ENCODE data around the gene ABCB4. TPM values are rescaled to one million over a fixed set of nuclear protein-coding genes. Genes with fewer than 3 reads are reported as not detected.

The ABCB4 gene
- total RNA-seq, 1 donor from 2014 or later, result 2.5 TPM

DNA sequence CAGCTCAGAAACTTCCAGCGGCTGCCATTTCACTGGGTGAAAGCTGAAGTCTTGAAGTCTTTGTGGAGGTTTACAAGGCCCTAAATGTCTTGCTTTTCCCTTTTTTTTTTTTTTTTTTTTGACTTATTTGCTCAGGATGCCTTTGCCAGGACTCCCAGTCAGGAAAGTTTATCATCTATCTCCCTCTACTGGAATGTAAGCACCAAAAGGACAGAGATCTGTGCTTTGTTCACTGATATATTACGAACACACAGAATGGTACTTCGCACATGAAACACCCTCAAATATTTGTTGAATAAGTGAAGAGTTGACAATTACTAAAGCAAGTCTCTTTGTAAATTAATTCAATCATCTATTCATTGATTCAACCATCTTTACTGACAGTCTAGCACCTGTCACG is 23.2 kb downstream of the ABCB4 start:
- peaks cover 21% of the 10 kb centered on the region for H3K4me1 Mint-ChIP-seq (ENCODE audit: low read depth, unreplicated experiment)
- no peaks in the 10 kb centered on the region for H3K36me3 Mint-ChIP-seq (ENCODE audit: unreplicated experiment)
- H3K27ac Mint-ChIP-seq (ENCODE audit: unreplicated experiment), result no peak overlapping the region
- TF ChIP-seq, protein P1, sequence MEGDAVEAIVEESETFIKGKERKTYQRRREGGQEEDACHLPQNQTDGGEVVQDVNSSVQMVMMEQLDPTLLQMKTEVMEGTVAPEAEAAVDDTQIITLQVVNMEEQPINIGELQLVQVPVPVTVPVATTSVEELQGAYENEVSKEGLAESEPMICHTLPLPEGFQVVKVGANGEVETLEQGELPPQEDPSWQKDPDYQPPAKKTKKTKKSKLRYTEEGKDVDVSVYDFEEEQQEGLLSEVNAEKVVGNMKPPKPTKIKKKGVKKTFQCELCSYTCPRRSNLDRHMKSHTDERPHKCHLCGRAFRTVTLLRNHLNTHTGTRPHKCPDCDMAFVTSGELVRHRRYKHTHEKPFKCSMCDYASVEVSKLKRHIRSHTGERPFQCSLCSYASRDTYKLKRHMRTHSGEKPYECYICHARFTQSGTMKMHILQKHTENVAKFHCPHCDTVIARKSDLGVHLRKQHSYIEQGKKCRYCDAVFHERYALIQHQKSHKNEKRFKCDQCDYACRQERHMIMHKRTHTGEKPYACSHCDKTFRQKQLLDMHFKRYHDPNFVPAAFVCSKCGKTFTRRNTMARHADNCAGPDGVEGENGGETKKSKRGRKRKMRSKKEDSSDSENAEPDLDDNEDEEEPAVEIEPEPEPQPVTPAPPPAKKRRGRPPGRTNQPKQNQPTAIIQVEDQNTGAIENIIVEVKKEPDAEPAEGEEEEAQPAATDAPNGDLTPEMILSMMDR (IDR thresholded peaks at IDR 0.05; ENCODE audit: partially characterized antibody, unreplicated experiment), result no peak
- no peak overlapping the region for H3K4me3 Mint-ChIP-seq (ENCODE audit: unreplicated experiment)
- H3K27me3 Mint-ChIP-seq (ENCODE audit: unreplicated experiment), result no peaks in the 10 kb centered on the region
- DNase-seq, result no peak
- peaks cover 10% of the 10 kb centered on the region for H3K9me3 Mint-ChIP-seq (ENCODE audit: unreplicated experiment)

DNA sequence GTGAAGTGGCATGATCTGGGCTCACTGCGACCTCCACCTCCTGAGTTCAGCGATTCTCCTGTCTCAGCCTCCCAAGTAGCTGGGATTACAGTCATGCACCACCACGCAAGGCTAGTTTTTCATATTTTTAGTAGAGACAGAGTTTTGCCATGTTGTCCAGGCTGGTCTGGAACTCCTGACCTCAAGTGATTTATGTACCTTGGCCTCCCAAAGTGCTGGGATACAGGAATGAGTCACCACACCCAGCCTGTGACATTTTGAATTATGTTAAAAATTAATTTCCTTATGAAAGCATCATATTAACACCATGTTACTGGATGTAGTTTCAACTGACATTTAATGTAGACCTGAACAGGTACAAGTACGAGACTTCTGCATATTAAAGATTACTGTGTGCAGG is 24.3 kb downstream of the ABCB4 start:
- Mint-ChIP-seq H3K4me3 (ENCODE audit: unreplicated experiment) (no peak overlapping the region), H3K4me1 (ENCODE audit: low read depth, unreplicated experiment) (peaks cover 14% of the 10 kb centered on the region), H3K9me3 (ENCODE audit: unreplicated experiment) (peaks cover 3% of the 10 kb centered on the region), H3K36me3 (ENCODE audit: unreplicated experiment) (no peaks in the 10 kb centered on the region), H3K27me3 (ENCODE audit: unreplicated experiment) (no peaks in the 10 kb centered on the region), H3K27ac (ENCODE audit: unreplicated experiment) (no peak overlapping the region)
- DNase-seq, result no peak
- TF ChIP-seq, protein P1 (IDR thresholded peaks at IDR 0.05; ENCODE audit: partially characterized antibody, unreplicated experiment), result no peak

DNA sequence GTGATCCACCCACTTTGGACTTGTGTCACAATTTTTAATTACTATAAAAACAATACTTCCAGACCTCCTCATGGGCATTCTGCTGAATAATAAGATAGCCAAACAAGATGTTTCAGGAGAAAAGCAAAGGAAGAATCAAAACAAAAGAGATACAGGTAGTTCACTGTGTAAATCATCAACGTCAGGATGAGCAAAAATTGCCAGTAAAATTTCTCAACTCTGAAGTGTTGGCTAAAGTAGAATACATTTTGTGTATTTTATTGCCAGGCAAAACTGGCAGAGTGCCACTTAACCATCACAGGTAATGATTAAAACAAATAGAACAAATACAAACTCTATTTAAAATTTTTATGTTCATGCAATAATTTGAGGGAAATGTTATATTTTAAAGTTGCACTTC is 24.8 kb downstream of the ABCB4 start:
- Mint-ChIP-seq H3K4me1 (ENCODE audit: low read depth, unreplicated experiment) (peaks cover 10% of the 10 kb centered on the region), H3K27ac (ENCODE audit: unreplicated experiment) (no peak overlapping the region), H3K4me3 (ENCODE audit: unreplicated experiment) (no peak overlapping the region), H3K36me3 (ENCODE audit: unreplicated experiment) (no peaks in the 10 kb centered on the region), H3K9me3 (ENCODE audit: unreplicated experiment) (peaks cover 3% of the 10 kb centered on the region), H3K27me3 (ENCODE audit: unreplicated experiment) (no peaks in the 10 kb centered on the region)
- DNase-seq, result no peak
- TF ChIP-seq, protein P1 (IDR thresholded peaks at IDR 0.05; ENCODE audit: partially characterized antibody, unreplicated experiment), result no peak

DNA sequence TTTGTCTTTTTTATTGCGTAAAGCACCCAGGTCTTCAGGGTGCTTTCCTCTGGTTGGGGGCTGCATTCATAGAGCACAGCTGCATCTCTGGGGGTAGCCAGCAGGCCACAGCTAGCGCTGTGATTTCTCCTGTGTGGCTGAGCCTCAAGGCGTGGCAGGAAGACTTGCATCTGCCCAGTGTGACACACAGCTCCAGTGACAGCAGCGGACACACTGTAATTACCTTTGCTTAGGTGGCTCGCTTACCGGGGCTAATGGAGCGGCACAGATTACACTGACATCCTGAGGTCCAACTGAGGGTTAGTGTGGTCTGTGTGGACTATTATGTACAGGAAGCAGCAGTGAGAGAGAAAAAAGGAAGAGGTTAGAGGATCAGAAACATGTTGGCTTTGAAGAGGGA is 27.1 kb downstream of the ABCB4 start:
- Mint-ChIP-seq H3K9me3 (ENCODE audit: unreplicated experiment) (peaks cover 3% of the 10 kb centered on the region), H3K36me3 (ENCODE audit: unreplicated experiment) (no peaks in the 10 kb centered on the region), H3K27ac (ENCODE audit: unreplicated experiment) (peak overlapping the region; percentile 41)

DNA sequence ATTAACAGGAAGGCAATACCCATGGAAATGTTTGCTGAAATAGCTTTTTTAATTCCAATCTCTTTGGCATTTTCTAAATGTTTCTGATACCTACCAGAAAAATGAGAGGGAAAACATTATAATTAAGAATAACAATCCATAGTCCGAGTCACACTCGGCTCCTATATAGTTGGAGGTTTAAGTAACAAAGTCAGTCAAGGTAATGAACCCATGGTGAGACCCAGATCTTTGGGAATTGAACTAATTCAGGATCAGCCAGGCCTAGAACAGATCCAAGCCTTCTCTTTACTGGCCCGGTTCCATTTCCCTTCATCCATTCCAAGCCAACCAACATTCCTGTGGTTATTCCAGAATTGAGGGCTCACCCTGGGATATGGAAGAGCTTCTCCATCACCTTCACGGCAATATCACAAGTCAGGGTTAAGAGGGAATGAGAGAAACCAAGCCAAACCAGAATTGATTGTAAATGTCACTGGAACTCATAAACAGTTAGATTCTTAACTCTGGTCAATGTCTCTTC is 28.3 kb downstream of the ABCB4 start:
- Mint-ChIP-seq H3K36me3 (ENCODE audit: unreplicated experiment) (no peaks in the 10 kb centered on the region), H3K9me3 (ENCODE audit: unreplicated experiment) (peaks cover 3% of the 10 kb centered on the region), H3K27ac (ENCODE audit: unreplicated experiment) (no peak overlapping the region), H3K4me1 (ENCODE audit: low read depth, unreplicated experiment) (peaks cover 4% of the 10 kb centered on the region), H3K4me3 (ENCODE audit: unreplicated experiment) (no peak overlapping the region), H3K27me3 (ENCODE audit: unreplicated experiment) (no peaks in the 10 kb centered on the region)
- DNase-seq, result no peak
- TF ChIP-seq, protein P1 (IDR thresholded peaks at IDR 0.05; ENCODE audit: partially characterized antibody, unreplicated experiment), result no peak

More for the DNA sequence above, 27.1 kb downstream of the ABCB4 start:
- Mint-ChIP-seq H3K27me3 (ENCODE audit: unreplicated experiment) (no peaks in the 10 kb centered on the region), H3K4me3 (ENCODE audit: unreplicated experiment) (no peak overlapping the region), H3K4me1 (ENCODE audit: low read depth, unreplicated experiment) (peaks cover 4% of the 10 kb centered on the region)
- TF ChIP-seq, protein P1 (IDR thresholded peaks at IDR 0.05; ENCODE audit: partially characterized antibody, unreplicated experiment), result no peak
- DNase-seq, result peak; percentile 41

All from glutamatergic neuron (in vitro differentiated cells).